Activated CD4-positive, alpha-beta T cell treated with anti-CD3 and anti-CD28 coated beads, Interleukin-2, amount 50 U/mL, for 48 hours (primary cell): ENCODE data around the gene ADAMTS17.

Source experiments
- DNase-seq, 2 experiments: peaks; one replicate each; pipeline ENCODE4 v3.0.0-alpha.2; 2020

ADAMTS17 gene

DNA sequence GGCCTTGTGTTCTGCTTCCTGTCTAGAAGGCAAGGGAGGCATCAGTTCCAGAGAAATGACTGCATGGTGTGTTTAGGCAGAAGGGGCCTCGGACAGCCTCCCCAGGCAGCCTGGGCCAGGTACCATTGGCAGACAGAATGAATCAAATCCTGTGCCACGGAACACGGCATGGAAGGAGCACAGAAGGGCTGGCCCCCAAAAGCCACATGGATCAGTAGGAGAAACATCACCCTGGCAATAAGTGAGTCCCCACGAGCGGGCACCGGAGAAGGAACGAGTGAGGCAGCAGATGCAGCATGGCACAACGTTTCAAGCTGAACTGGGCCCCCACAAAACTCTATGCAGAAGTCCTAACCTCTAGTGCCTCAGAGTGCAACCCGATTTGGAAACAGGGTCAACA is 223.2 kb downstream of the ADAMTS17 start:
- no peak for DNase-seq

DNA sequence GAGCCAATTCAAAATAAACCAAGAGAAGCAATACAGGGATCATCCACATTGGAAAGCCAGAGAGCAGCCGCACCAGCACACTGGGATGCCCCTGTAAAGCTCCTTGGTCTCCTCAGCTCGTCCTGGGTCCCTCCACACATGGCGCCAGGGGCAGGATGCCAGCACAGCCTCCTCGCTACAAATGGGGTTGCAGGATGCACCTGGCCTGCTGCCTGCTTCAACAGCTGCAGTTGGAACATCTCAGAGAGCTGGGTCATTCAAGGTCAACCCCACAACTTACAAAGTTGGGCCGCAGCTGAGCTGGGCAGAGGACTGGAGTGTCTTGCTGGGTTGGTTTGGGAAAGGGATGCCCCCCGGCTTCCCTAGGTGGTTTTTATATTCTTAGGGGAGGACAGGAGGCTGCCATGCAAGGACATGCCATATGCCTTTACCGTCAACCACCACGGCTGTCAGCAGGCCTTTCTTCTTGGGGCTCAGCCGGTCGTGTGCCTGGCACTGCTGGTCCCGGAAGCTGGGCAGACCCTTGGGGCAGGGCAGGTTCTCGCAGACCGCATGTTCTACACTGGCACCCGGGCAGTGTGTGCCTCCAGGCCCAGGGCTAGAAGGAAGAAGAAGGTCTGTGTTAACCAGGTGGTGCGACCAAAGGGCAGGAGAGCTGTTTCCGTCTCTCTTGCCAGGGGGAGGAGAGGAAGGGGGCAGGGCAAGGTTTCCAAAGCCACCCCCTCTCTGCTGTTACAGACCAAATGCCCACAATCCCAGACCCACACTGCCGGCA is 225.2 kb downstream of the ADAMTS17 start:
- no peak for DNase-seq

DNA sequence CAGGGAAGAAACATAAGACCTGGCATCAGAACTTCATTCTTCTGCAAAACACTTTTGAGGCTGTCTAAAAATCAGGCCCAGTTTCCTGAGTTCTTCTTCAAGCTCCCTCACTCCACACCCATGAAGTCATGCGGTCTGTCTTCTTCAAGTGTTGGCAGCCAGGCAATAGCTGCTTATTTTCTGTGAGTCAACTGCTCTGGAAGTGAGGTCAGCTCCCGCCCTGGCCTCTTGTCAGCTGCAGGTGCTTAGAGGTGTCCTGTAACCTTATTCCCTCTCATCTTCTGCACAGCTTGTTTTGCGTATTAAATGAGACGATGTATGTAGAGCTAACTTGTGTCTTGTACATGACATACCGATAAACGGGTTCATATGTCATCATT is 226.1 kb downstream of the ADAMTS17 start:
- DNase-seq, result no peak

DNA sequence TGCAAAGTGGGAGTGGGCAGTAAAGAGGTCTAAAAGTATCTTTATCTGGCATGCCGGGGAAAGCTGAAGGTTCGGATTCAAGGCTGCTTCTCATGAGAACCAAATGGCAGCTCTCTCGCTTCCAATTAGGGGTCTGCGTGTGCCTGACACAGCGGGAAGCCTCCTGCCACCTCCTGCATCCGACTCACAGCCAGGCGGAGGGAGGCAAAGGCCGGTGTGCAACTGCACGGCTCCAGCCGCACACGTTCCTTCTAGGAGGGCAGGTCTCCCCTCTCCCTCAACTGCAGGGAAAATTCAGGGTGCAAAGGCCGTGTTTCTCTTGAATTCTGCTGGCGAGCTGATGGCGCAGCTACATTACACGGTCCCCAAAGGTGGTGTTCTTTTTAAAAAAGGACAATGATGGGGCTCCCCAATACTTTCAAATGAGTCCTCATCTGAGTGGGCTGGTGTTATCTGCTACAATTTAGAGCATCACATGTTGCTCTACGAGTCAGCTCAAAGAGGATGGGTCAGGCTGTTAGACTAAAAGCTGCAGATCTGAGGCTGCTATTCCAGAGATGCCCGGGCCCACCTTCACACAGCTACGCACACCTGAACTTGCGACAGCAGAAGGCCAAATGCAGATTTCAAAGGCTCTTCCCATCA is 226.6 kb downstream of the ADAMTS17 start:
- no peak for DNase-seq

DNA sequence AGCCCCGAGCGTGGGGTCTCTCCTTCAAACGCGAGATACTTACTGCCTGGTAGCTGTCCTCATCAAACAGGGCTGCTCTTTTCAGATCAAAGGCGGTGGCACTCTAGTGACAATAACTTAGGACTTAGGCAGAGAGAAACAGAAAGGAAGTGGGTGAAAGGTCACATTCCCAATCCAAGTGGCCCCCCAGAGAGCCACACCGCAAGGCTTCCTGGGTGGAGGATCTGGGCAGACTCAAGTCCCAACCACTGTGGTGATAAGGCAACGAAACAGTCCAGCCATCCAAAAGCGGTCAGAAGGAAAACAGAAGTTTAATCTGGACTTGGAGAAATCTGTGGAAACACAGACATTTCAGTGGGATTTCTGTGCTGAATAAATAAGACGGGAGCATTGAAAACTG is 227.2 kb downstream of the ADAMTS17 start:
- no peak for DNase-seq

DNA sequence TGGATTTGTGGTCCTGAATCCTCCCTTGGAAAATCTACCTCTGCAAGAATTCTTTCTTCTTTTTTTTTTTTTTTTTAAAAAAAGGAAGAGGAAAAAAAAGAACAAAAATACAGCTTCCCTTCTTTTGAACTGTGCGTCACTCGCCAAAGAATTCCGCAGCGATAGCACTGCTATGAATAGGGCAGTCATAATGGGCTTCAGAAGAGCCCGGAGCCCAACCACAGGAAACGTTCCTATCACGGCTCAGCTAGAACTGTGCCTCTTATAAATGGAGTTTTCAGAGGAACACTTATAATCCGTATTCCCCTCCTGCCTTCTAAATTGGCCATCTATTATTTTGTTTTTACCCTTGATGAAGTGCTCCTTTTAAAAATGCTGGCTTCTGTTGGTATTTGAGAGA is 227.7 kb downstream of the ADAMTS17 start:
- DNase-seq, result no peak

DNA sequence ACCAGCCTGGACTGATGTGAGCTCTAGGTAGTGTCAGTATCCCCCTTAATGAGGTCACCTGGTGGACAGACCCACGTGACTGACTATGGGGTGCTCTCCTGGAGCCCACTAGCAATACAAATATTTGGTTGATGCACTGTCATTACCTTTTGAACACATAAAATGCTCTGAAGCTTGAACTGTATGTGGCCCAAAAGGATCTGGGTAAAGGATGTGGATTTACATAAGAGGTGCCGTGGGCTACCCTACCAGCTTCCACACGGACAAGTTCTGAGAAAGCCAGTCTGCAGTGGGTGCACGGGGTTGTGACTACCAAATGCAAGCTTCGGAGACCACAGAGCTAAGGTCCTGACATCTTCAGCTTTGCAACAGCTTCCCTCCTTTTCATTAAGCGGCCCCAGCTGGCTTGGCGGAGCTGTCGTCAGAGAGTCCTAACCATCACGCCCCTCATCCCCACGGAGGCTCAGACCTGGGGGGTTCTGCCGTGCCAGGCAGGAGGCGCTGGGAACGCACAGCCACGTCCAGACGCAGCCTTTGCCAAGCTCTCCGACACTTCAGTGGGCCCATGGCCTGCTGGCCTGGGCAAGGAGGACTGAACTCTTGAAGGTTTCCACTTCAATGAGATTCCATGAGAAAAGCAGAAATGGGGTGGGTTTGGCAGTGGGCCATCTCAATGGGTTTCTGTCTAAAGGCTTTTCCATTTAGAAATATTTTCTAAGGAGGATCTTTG is 228.3 kb downstream of the ADAMTS17 start:
- DNase-seq, result no peak

DNA sequence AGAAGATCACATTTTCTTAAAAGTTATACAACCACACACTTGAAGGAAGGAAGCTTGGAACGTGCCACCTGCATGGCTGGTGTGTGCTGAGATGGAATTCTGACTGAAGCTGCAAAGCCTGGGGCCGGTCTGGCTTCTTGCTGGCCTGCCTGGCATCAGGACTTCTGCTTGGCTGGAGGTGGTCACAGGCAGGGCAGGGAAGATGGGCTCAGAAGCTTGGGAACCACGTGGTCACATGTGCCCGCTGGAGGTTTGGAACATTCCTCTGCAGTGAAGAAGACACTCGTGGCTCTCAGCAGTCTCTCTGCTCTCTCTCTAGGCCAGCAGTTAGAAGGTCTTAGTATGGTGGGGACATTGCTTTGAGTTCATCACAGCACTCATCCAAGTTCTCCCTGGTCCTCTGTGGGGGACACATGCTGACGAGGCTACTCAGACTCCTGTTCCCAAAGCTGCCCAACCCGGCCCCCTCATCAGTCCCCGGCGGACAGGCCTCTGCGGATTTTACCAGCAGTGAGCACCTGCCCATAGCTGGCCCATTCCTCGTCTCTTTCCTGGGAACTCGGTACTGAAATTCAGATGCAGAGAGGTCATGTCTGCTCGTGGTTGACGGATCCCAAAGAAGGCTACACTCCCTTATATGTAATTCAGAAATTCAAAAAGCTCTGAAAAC is 229.0 kb downstream of the ADAMTS17 start:
- DNase-seq, result no peak

DNA sequence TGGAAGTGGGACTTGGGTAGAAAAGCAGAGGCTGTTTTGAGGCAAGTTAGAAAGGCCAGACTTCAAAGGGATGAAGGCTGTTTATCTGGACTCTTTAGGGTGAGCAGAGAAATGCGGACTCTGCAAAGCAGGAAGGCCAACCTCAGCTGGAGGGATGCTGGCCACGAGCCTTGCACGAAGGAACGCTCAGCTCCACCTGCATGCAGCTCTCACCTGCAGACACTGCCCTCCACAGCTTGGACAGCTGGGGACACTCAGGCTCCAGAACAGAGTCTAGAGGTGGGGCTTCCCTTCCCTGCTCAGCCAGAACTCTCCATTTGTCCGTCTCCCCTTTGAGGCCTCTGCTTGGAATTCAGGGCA is 229.7 kb downstream of the ADAMTS17 start:
- no peak for DNase-seq

DNA sequence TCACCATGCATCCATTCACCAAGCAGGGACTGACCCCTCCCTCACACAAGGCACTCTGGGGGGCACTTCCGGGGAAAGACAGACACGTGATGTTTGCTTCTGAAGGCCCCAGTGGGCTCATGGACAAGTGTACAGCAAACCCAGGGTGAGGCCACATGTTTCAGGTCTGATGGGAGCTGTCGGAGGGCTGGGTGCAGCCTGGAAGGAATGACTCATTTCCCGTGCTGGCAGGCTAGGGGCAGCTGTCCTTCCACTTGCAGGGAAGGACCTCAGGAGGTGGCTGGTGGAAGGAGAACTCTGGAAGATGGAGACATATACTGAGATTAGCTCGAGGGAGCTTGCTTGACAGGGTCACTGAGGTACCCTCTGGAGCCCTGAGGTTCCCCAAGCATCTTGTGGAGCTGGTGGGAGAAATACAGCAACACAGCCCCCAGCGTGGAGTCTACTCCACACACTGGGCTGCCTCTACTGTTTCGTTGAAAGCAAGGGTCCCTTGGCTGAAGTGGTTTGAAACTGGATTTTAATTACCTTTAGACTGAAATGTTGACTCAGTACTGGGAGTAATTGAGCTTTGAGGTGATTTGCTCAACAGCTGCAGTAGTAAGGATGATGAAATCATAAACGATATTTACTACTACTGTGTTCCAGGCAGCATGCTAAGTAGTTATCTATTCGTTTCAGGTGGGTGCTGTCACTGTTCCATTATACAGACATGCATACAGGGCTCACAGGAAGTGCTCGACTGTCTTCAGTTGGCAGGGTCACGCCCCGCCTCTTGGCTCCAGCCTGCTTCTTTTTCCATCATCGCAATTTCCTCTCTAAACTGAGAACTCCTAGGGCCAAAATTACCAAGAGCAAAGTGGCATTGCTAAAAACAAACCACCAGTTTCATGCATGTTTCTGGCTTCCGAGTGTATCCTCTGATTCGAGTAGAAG is 230.4 kb downstream of the ADAMTS17 start:
- peak; percentile 59 to 66 for DNase-seq

DNA sequence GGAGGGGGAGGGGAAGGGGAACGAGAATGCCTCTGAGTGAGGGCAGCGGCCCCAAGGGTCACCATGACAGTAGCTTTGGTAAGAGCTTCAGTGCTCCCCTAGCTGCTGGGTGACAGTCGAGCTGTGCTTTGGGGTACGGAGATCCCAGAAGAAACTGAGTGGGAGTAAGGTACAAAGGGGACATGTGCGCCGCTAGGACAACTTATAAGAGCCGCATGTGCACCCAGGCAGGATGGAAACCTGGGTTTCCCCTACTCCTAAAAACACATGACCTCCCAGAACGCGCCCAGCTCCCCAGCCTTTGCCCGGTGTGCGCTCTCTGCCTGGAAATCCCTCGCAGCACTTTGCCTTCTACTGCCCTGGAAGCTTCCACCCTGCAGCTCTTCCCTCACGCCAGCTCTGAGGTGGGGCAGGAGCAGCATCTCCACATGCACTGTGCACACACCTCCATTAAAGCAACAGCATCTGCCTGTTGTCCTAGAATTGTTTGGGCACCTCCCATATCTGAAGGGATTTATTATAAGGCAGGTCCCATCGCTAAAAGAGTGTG is 232.2 kb downstream of the ADAMTS17 start:
- no peak for DNase-seq

DNA sequence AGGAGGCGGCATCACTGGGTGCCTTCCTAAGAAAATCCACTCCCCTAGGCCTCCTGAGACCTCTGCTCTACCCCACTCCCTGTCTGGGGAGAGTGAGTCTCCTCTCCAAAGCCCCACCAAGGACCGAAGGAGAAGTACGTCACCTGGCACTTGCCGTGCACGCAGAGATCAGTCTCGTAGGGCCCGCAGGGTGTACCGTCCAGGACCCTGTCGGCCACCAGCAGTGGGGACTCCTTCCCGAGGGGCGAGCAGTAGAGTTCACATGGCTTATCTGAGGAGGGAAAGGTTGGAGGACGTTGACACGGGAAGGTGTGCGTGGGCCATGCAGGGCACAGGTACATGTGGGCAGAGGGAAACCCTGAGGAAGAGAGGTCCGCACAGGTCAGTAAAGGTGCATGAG is 232.9 kb downstream of the ADAMTS17 start:
- no peak for DNase-seq

DNA sequence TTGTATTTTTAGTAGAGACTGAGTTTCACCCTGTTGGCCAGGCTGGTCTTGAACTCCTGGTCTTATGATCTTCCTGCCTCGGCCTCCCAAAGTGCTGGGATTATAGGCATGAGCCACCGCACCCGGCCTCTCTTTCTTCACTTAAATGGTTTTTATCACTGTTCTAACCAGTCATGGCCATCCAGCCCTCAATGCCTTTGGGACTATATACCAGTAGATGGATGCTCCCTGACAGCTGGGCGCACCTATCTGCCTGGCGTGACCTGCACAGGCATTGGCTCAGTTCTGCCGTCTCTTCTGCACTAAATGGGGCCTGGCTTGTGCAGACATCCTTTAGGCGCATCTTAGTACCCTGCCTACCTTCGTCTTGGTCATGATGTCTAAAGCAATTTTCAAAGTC is 233.4 kb downstream of the ADAMTS17 start:
- no peak for DNase-seq

DNA sequence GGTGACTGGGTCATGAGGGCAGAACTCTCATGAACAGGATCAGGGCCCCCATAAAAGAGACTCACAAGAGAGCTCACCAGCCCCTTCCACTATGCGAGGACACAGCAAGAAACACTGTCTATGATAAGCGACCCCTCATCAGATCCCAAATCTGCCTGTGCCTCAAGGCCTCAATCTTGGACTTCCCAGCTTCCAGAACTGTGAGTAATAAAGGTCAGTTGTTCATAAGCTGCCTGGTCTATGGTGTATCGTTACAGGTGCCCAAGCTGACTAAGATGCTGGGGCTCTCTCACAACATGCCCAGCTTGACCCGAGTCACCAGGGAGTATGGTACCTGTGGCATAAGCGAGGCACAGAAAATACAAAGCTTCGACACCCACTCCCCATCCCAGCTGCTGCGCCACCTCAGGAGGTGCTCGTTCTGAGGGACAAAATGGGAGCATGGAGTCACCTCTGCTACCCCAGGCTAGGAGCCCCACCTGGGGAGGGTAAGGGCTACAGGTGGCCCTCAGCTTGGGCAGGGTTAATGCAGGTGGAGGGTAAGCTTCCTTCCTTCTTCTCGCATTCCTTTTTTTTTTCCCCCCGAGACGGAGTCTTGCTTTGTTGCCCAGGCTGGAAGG is 234.1 kb downstream of the ADAMTS17 start:
- no peak for DNase-seq

DNA sequence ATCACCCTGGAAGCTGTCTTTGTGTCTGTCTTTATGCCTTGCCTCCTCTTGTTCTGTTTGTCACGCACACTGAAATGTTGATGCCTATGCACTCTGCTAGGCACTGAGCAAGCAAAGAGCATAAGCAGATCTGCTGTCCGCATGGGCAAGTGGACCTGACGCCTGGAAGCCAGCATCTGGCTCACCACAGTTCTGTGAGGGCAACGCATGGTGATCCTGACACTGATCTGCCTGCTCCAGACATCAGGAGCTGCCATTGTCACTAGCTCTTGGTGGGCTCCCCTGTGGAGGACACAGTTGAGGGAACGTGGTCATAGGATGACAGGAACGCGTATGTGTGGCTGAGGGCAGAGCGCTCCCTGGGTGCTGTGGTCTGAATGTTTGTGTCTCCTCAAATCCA is 234.6 kb downstream of the ADAMTS17 start:
- DNase-seq, result no peak

DNA sequence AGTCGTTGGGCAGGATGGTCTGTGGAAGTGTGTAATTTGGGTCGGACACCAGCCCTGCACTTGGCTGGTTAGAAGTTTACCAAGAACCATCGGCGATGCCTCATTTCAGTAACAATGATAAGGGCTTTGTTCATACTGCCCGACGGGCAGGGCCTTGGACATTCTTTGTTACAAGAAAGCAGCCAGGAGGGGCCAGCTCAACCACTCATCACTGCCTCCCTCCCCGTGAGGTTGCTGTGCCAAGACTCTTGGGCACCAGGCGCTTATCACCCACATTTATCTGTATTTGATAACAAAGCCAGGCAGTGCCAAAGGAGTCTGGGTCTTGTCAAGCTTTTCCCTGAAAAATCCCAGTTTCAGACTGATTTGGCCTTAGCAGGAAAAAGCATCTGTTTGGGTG is 235.0 kb downstream of the ADAMTS17 start:
- DNase-seq, result no peak

DNA sequence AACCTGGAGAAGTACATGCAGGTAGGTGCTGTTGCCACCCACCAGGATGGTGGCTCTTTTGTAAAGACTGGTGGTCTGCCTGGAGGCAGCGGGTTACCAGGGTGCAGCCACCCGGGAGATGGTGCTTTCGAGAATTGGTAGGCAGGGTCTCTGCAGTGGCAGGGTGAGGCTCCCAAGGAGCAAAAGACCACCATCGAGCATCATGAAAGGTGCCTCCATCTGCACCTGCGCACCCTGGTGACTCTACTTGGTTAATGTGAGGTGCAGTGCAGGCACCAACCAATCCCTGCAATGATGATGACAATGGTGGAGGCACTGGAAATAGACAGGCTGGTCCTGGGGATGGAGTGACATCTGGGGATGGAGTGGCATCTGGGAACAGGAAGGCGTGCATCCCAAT is 236.7 kb downstream of the ADAMTS17 start:
- no peak for DNase-seq

DNA sequence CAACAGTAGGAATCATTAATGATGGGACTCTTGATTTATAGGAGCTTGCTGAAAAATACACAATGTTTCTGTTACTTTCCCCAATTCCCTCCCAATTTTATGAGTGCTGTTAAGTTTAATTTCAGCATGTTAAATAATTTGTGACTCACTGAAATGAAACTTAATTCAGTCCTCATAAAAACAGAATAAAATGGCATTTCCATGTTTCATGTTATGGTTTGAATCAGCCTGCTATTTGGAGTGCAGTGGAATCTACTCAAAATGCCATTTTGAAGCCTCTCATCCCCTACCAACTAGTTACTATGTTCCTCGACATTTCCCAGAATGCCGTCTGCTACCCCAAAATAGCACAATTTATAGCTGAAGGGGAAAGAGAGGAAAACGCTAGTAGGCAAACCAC is 237.5 kb downstream of the ADAMTS17 start:
- no peak for DNase-seq

DNA sequence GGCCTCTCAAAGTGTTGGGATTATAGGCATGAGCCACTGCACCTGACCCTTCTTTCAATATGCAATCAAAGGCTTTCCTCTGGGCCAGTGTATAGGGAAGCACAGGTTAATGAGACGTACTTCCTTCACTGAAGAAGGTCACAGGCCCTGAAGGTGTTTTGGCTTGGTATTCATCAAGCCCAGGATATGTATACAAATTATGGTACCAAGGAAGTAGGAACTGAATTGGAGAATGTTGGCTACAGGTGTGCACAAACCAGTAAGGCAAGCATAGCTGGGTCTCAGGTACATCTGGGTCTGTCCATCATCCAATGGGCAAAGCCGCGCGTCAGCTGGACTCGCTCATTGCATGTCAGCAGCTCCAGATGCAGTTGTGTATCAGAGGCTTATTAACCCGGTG is 237.9 kb downstream of the ADAMTS17 start:
- no peak for DNase-seq

DNA sequence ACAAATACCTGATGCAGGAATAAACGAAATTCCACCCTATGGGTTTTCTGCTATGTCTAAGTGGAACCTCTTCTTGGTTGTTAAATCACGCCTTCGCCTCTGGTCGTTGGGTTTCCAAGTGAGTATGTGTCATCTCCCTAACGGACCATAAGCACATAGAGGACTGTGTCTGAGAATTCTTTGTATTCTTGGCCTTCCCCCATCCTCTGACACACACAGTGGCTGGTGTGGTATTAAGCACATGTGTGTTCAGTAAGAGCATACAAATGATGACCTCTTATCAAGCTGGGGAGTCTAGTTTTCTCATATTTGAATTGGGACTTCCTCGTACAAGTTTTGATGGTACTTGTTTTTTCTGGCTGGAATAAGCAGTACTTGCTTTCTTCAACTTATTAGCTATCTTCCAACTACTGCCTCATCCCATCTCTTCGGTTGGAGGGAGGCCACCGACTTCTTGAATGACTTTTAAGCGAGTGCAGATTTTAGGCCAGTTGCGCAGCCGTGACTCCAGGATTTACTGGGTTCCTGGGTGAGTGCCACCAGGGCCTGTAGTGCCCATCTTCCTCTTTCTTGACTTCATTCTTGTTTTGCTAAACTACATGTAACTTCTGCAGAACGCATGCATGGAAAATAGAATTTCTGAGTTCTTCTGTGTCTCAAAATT is 240.2 kb downstream of the ADAMTS17 start:
- no peak for DNase-seq

DNA sequence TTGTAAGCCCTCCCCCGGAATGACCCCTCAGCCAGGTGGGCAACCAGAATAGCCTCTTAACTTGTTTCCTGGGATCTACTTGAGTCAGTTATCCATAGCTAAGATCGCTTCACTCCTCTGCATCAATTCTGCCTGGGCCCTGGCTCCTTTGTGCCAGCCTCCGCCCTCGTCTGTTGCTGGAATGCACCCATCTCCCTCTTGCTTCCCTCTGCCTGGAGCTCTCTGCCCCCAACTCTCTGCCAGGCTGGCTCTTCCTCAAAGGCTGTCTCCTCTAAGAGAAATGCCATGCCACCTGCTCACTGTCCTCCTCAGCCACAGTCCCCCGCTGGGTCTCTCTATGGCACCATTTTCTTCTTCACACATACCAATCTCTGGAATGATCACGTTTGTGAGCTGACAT is 240.8 kb downstream of the ADAMTS17 start:
- DNase-seq, result no peak
